Measurements from ENCODE around the gene MGAT4C.
"Not testable (repeated sequence)": the region's sequence is repeated elsewhere in the genome, so short reads cannot be mapped to it uniquely, and the experiment has no call there.

MGAT4C gene

DNA sequence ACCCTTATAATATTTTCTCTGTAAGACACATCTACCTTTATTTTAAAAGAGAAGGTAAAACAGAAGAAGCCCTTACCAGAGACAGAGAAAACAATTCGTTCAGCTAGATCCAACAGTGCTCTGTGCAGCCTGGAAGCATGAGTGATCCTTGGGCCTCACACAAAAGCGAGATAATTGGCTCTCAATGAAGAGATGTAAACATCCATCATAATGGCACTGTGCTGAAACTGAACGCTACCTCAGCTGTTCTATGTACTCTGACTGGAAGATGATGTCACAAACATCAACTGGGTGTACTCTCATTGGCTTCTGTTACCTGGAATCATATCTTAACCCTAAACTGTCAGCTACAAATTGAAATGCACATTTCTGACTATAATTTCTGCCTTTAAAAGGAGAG, at the start of gene MGAT4C:
Gene MGAT4C (minus strand): TSS at position 229 of the 400 bp plus-strand sequence.
- peak; percentile 99 for DNase-seq

DNA sequence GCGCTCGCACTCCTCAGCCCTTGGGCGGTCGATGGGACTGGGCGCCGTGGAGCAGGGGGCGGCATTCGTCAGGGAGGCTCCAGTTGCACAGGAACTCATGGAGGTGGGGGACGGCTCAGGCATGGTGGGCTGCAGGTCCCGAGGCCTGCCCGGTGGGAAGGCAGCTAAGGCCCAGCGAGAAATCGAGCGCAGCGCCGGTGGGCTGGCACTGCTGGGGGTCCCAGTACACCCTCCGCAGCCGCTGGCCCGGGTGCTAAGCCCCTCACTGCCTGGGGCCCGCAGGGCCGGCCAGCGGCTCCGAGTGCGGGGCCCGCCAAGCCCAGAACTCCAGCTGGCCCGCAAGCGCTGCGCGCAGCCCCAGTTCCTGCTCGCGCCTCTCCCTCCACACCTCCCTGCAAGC, 40.2 kb upstream of the MGAT4C start:
- DNase-seq = not testable (repeated sequence)

DNA sequence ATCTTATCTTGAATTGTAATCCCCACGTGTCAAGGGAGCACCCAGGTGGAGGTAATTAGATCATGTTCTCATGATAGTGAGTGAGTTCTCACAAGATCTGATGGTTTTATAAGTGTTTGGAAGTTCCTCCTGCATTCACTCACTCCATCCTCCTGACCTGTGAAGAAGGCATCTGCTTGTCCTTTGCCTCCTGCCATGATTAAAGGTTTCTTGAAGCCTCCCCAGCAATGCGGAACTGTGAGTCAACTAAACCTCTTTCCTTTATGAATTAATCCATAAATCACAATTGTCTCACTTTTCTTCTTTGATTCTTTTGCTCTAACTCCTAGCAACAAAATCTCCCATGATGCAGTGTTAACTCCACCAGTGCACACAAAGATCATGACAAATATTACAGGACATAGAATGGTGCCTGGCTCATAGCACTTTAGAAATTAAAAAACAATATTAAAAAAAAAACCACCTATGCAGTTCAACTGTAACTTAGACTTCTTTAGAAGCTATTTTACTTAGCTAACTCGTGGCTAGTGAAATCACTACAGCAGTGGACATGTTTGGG, 37.6 kb upstream of the MGAT4C start:
- DNase-seq = no peak

DNA sequence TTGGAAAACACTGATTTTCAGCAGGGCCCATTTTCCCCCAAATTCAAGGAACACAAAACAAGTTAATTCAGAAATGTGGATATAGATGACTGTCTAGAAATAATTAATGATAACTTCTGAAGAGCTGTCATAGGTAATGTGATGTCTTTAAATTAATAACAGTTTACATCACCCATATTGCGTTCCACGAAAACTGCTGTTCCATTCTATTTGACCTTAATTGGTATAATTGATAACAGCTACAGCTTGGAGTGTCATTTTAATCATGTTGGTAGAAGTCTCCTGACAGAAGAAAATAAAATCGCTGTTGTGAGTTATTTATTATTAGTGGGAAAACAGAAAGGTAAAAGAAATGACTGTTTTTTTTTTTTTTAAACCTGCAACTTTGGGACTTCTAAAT, 36.3 kb upstream of the MGAT4C start:
- no peak for DNase-seq

DNA sequence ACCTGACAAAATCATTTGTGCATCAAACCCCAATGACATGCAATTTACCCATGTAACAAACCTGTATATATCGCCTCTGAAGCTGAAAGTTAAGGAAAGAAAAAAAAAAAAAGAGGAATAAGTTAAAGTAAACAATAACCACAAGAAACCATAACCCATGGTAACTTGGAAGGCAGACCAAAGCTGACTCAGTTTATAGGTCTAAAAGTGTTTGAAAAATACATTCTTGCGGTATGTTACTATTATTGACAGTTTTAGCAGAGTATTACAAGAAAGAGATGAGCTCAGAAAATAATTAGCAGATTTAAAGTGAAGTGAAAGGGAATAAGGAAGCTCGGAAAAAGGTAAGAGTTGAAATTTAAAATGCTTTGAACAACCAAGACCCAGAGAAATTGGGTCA, 34.4 kb upstream of the MGAT4C start:
- no peak for DNase-seq

DNA sequence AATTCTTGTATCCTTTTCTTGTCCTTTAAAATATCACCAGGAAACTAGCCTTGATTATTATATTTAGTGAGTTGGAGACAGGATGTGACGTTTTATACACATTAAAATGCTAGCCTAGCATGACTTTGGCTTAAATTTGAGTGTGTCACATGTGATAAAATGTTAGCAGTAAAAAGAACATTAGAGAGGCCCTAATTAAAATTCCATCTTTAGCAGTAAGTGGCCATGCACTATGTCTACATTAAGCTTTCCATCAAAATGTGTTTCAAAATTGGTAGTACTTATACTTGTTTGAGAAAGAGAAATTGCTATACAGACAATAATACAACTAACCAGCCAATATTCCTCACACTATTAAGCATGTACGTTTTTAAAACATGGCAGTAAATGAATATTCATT, 29.9 kb upstream of the MGAT4C start:
- peak; percentile 15 for DNase-seq

DNA sequence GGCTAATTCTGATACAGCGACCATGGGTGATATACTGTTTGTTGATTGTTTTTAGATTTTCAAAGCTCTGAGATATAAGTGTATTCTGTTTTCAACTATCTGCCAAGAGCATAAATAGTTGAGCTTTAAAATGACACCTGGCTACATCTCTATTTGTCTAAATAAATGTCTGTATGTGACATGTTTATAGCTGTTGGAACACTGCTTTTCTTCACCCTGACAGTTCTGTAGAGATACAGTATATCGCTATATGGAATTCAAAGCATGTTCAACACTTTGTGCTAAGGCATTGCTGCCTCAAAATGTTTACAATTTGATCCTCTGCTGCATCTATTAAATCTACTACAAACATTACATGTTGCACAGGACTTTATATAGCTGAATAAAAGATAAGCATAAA, 27.4 kb upstream of the MGAT4C start:
- peak; percentile 12 for DNase-seq

DNA sequence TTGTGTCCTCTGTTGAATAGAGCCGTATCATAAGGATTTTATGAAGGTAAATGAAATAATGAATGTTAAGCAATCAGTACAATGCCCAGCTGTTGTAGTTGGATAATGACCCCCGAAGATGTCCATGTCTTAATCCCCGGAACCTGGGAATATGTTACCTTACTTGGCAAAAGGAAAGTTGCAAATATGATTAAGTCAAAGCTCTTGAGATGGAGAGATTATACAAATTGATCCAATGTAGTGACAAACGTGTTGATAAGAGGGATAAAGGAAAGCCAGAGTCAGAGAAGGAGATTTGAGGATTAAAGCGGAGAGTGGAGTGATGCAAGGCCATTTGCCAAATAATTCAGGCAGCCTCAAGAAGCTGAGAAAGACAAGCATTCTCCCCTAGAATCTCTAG, 19.2 kb upstream of the MGAT4C start:
- no peak for DNase-seq

DNA sequence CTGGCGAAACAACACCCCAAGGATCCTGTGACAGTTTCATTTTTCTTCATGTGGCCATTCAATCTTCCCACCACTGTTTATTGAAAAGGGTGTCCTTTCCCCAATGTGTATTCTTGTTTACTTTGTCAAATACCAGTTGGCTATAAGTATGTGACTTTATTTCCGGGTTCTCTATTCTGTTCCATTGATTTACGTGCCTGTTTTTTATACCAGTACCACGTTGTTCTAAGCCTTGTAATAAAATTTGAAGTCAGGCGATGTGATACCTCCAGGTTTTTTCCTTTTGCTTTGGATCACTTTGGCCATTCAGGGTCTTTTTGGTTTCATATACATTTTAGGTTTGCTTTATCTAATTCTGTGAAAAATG, 9.1 kb upstream of the MGAT4C start:
- DNase-seq = no peak

DNA sequence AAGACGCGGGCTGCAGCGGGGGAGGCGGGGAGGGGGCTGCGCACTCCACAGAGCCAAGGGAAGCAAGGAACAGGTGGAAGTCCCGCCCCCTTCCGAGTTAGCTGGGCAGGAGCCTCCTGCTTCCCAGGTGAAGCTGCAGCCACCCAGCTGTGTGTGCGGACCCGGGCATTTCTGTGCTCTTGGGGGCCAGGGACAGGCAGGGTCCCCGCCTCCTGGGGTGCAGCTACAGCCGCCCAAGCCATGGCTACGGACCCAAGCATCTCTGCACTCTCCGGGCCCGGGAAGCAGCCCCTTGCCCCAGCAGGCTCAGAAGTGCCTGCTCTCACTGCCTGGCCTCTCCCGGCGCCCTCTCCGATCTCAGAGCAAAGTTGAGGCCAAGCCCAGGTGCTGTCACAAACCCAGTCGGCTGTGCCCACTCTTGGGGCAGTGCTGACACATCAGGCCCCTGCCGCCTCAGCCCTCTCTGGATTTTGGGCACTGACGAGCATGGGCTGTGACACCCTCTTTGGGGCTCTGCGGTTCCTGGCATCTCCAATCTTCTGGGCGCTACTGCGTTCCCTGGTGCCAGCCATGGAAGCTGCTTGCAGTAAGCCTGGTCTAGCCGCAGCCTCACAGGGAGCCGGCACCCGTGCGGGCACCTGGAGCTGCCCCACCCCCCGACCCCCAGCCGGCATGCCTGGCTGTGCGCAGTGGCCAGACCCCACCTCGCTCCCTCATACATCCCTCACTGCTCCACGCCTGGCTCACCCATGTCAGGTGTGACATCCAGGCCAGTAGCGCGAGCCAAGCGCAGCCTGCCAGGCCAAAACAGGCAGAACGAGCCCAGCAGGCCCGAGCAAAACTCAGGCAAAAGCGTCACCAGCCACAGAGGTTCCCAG, 8.5 kb upstream of the MGAT4C start:
- DNase-seq = peak; percentile 90

DNA sequence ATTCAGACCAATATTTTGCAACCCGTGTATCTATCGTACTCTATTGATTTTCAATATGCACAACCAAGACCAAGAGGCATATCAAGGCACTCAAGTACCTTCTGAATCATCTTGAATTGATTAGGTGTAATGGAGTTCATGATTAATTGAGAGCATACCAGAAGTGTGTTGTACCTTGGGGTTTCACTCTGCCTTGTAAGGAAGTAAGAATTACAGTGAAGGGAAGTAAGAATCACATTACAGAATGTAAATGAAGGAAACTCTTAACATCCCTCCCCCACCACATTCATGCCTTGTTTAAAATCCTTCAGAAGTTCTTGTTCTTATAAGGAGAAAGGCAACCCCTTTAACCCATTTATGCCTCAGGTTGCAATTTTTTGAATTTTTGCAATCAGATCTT, 5.4 kb upstream of the MGAT4C start:
- no peak for DNase-seq

DNA sequence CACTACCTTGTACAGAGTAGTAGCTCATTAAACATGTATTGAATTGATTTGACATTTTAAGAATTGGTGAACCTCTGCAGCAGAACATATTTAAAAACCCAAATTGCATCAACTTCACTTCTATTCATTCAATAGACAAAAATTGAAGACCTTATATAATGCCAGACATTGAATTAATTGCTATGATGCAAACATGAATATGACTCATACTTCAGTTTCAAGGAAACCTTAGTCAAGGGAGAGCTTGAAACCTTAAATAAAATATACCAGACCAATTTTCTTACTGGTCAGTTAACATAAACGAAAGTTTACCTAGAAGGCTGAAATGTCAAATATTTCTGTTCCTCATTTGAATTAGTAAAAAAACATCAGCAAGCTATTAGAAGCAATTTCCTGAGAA, 5.0 kb upstream of the MGAT4C start:
- DNase-seq = peak; percentile 28

DNA sequence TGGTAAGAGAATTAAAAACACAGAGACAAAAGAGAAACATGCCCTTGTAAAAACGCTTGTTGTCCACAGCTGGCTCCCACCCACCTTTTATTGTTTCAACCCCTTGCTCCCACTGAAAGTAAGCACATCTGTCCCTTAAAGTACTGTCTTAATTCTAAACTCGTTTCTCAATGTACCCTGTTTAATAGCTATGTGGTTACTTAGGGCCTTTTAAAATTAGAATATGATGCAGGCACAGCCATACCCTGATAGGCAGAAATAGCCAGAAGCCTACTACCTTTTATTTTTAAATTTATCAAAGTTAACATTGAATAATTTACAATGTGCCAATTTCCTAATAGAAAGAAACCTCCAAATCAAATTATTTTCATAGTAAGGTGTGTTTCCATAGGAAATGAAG, 4.0 kb upstream of the MGAT4C start:
- no peak for DNase-seq

DNA sequence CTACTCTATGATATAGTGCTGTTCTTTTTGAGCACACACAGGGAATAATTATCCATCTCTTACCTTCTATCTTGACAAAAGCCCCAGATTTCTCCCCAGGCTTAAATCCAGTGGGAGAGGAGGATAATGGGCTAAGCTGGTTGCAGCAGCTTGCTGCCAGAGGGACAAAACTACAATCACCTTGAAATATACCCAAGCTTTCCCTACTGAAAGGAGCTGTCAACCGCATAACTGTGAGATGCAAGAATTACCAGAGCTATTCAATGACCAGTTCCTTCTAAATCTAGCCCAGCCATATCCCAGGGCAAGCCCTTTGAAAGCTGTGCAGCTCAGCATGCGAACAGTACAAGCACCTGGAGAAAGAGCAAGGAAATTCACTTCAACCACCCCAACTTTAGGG, 943 bp upstream of the MGAT4C start:
- DNase-seq = peak; percentile 92

DNA sequence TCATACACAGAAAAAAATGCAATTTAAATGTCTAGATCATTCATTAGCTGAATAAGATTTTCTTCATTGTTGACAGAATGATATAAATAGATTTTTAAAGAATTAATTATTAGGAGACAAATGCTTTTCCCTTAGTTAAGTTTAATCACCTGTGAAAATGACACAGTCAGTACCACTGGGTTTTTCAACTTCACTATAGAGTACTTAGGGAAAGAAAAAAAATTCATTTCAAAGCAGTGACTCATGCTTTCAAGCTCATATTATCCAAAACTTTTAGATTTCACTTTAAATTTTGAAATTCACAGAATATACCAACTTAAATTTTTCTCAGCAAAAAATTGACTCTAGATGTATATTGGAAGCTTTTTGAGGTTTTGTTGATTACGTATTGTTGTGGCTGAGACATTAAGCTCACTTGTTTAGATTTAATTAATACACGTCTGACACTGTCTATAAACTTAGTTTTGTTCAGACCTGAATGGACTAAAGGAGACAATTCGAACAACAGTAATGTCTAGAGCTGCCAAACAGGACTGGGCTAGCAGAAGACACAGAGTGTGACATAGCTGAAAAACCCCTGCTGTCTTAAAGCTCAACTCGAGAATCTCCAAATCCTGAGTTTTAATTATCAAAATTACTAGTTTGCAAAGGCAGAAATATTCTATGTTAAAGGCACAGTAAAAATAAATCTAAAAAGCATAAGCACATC, 1.6 kb downstream of the MGAT4C start:
- DNase-seq = peak; percentile 65

DNA sequence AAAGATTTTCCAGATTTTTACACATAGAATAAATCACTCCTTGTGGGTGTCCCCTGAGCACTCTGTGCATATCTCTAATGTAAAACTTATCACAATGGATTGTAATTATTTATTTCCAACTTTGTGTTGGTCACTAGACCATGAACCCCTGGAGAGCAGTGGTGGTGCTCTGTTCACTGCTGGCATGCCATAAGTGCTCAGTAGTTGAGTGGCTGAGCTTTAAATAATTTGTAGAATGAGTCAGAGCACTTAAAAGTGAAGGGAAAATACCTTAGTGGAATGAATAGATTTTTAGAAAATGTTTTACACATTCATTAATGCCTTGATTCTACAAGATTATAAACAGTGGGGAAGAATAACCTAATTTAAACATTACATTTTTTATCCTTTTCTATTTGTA, 6.3 kb downstream of the MGAT4C start:
- peak; percentile 21 for DNase-seq

DNA sequence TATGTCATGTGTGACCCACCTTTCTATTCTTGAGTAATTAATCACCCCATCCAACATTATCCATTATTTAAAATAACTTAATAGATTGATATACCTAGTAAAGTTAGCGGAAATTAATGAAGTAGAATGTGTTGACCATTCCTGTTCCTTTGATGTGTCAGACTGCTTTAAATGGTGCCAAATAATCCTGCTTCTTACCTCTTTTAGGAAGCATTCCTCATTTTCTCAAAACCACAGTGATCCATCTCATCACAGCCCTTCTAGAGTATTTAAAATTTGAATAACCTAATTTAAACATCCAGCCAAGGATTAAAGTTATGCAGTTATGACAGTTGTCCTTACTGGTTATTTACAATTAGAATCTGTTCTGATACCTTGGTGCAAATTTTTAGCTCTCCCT, 6.9 kb downstream of the MGAT4C start:
- DNase-seq = no peak

DNA sequence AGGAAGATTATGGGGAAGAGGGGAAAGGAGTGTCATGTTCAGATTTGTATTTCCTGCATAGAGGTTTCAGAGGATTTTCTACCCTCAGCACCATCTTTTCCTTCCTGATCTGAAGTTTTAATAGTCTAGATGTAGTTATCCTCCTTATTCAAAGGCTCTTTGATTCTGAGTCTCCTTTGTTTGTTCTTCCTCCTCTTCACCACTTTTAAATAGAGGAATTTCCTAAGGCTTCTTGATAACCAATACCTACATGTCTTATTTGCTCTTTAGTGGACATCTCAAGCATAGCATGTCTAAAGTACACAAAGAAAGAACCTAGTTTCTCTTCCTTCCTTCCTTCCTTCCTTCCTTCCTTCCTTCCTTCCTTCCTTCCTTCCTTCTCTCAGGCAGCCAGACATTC, 8.3 kb downstream of the MGAT4C start:
- DNase-seq = no peak

DNA sequence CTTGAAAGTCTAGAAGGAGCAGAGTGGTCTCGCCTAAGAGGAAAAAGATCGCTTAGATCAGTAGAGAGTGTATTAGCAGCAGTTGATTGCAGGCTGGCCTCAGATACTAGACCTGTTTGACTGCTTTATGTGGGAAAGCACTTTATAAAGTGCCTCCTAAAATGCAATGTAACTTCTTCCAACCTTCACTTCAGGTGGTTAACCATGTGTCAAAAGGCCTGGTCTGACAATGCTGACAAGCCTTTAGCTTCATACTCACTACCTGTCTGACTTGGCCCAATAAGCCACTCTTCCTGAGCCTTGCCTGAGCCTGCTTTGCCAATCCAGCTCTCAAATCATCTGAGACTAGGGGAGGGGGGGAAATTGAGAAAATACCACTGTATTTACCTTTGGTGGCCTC, 14.6 kb downstream of the MGAT4C start:
- DNase-seq = peak; percentile 20

DNA sequence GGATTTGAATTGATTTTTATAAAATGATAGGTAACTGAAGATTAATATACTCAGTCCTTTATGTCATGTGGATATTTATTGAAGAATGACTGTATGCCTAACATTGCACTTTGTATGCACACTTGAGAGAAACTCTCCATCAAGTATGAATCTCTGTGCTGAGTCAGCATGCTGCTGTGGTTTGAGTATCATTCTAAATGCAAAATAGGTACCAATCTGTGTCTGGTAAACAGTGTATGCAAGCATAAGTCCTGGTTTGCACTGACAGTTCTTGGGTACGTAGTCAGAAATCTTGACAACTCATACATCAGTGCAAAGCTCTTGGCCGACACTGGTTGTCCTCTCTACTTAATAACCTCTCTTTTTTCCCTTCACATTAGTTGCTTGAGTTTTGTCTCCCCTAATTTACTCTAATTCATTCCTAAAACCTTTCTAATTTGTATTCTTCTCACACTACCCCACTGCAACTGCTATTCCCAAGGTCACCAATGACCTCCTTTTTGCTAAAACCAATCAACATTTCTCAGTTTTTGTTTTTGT, 21.8 kb downstream of the MGAT4C start:
- DNase-seq = peak; percentile 40

DNA sequence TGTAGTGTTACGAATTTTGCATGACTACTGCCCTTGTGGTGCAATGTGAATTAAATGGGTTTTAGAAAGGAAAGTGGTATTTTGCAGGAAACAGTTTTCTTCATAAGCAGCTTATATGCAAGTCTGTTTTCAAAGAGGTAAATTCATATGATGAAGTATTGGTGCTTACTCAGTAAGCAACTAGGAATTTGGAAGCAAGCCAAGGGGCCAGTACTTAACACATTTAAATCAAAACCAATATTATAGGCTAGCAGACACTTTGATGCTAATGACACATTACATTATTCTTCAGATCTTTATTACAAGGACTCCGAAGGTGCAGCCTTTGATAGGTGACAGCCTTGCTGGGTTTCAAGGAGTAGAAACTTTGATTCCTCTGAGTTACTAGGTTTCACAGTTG, 23.1 kb downstream of the MGAT4C start:
- DNase-seq = peak; percentile 99

DNA sequence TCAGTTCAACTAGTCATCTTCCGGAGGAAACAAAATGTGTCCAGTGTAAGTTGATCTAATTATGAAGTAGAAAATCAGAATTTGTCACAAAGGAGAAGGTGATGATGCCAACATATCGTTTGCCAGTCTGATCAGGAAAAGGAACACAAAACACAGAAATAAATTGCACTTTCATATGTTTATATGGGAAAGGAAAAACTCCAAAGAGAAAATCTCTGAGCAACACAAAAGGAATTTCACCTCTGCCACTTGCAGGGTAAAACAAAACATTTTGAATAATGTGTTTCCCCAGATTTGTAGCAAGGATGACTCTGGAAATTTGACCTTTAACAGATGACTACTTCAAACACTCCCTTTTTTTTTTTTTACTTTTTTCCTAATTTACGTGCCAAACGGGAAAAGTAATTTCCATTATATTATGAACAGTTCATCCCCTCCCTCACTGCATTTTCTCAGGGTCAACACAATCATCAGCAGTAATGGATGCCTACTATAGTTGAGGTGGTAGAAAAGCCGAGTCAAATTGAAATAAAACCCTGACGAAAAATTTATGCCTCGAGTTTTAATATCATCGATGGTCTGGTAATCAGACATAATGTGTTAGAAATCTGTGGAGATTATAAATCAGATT, 25.6 kb downstream of the MGAT4C start:
- peak; percentile 43 for DNase-seq

DNA sequence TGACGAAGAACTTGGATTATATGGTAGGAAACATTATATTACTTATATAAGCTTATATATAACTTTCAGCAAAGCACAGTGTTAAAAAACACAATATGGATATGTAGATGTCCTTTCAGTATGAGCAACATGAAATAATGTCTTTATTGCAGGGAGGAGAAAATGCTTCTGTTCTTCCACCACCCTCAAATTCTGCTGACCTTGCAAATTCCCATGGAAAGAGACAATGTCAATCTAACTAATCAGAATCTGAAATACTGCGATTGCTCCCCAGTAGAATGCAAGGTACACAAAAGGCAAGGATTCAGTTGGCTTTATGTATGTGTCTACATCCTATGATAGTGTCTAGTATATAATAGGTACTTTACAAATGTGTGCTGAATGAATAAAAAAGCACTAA, 26.4 kb downstream of the MGAT4C start:
- DNase-seq = no peak
